ENCODE measurements around the gene LRCH4.
"Not testable (repeated sequence)": the region's sequence is repeated elsewhere in the genome, so short reads cannot be mapped to it uniquely, and the experiment has no call there.

The LRCH4 gene

DNA sequence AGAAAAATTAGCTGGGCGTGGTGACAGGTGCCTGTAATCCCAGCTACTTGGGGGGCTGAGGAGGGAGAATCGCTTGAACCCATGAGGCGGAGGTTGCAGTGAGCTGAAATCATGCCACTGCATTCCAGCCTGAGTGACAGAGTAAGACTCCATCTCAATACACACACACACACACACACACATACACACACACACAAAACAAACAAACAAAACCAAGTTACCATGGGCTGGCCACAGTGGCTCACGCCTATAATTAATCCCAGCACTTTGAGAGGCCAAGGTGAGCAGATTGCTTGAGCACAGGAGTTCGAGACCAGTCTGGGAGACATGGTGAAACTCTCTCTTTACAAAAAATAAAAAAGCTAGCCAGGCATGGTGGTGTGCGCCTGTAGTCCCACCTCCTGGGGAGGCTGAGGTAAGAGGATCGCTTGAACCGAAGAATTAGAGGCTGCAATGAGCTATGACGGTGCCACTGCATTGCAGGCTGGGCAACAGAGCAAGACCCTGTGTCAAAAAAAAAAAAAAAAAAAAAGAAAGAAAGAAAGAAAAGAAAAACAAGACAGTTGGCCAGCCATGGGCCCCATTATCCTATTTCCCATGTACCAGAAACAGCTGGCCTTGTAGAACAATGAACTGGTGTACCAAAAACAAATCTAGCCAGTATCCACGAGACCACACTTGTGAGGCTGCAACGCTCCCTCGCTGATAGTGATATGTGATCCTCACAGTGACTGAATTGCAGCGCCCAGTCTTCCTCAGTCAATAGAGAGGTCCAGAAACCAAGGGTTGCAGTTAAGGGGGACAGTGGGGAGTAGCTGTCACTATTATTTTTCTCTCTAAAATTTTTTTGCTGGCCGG is 53.5 kb downstream of the LRCH4 start:
- no peak overlapping the region for H3K4me2 ChIP-seq (ENCODE audit: insufficient read depth, low read length)
- no peaks in the 10 kb centered on the region for H3K4me1 ChIP-seq (ENCODE audit: insufficient read depth, low read length)
- no peak overlapping the region for H3K4me3 ChIP-seq (ENCODE audit: low read depth in 1 of 2, low read length in 2 of 2)
- H2AFZ ChIP-seq (ENCODE audit: low read depth, low read length), result no peak overlapping the region
- H3K9me3 ChIP-seq (ENCODE audit: insufficient read depth, low read length, severe bottlenecking), result no peaks in the 10 kb centered on the region
- DNase-seq, result no peak
- no peaks in the 10 kb centered on the region for H3K79me2 ChIP-seq (ENCODE audit: insufficient read depth, low read length)
- H3K27ac ChIP-seq (ENCODE audit: low read length), result no peak overlapping the region
- TF ChIP-seq, protein P1, sequence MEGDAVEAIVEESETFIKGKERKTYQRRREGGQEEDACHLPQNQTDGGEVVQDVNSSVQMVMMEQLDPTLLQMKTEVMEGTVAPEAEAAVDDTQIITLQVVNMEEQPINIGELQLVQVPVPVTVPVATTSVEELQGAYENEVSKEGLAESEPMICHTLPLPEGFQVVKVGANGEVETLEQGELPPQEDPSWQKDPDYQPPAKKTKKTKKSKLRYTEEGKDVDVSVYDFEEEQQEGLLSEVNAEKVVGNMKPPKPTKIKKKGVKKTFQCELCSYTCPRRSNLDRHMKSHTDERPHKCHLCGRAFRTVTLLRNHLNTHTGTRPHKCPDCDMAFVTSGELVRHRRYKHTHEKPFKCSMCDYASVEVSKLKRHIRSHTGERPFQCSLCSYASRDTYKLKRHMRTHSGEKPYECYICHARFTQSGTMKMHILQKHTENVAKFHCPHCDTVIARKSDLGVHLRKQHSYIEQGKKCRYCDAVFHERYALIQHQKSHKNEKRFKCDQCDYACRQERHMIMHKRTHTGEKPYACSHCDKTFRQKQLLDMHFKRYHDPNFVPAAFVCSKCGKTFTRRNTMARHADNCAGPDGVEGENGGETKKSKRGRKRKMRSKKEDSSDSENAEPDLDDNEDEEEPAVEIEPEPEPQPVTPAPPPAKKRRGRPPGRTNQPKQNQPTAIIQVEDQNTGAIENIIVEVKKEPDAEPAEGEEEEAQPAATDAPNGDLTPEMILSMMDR (IDR thresholded peaks at IDR 0.05; ENCODE audit: borderline replicate concordance, extremely low read depth, low read length, poor library complexity, severe bottlenecking), result no peak
- no peak for TF ChIP-seq EZH2 (IDR thresholded peaks at IDR 0.05; ENCODE audit: borderline replicate concordance, low read depth, low read length, severe bottlenecking)
- H4K20me1 ChIP-seq (ENCODE audit: insufficient read depth, low read length), result no peaks in the 10 kb centered on the region
- ATAC-seq (ENCODE audit: insufficient read depth, low read depth), result no peak
- H3K9ac ChIP-seq (ENCODE audit: low read depth, low read length), result no peak overlapping the region
- no peaks in the 10 kb centered on the region for H3K27me3 ChIP-seq (ENCODE audit: insufficient read depth, low read length, poor library complexity)
- no peaks in the 10 kb centered on the region for H3K36me3 ChIP-seq (ENCODE audit: insufficient read depth, low read length)

DNA sequence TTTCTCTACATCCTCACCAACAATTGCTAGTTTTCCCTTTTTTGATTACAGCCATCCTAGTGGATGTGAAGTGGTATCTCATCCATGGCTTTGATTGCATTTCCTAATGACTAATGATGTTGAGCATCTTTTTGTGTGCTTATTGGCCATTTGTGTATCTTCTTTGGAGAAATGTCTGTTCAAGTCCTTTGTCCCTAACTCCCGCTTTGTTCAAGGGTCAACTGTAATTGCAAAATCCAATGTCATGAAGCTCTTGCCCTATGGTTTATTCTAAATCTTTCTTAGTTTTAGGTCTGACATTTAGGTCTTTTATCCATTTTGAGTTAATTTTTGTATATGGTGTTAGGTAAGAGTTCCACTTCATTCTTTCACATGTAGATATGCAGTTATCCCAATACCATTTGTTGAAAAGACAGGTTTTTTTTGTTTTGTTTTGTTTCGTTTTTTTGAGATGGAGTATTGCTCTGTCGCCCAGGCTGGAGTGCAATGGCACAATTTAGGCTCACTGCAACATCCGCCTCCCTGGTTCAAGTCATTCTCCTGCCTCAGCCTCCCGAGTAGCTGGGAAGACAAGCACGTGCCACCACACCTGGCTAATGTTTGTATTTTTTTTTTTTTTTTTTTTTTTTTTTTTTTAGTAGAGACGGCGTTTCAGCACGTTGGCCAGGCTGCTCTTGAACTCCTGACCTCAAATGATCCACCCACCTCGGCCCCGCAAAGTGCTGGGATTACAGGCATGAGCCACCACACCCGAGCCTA is 57.6 kb downstream of the LRCH4 start:
- not testable (repeated sequence) for H3K4me2 ChIP-seq (ENCODE audit: insufficient read depth, low read length)

More for the DNA sequence above, 57.6 kb downstream of the LRCH4 start:
- not testable (repeated sequence) for H3K79me2 ChIP-seq (ENCODE audit: insufficient read depth, low read length); H4K20me1 ChIP-seq (ENCODE audit: insufficient read depth, low read length); H2AFZ ChIP-seq (ENCODE audit: low read depth, low read length); H3K4me3 ChIP-seq (ENCODE audit: low read depth in 1 of 2, low read length in 2 of 2); H3K36me3 ChIP-seq (ENCODE audit: insufficient read depth, low read length); H3K9ac ChIP-seq (ENCODE audit: low read depth, low read length); H3K9me3 ChIP-seq (ENCODE audit: insufficient read depth, low read length, severe bottlenecking); DNase-seq; H3K27ac ChIP-seq (ENCODE audit: low read length); ATAC-seq (ENCODE audit: insufficient read depth, low read depth); H3K27me3 ChIP-seq (ENCODE audit: insufficient read depth, low read length, poor library complexity); H3K4me1 ChIP-seq (ENCODE audit: insufficient read depth, low read length)
